ENCODE data around the gene CLDN14.
"Not testable (repeated sequence)": the region's sequence is repeated elsewhere in the genome, so short reads cannot be mapped to it uniquely, and the experiment has no call there.

Gene CLDN14

DNA sequence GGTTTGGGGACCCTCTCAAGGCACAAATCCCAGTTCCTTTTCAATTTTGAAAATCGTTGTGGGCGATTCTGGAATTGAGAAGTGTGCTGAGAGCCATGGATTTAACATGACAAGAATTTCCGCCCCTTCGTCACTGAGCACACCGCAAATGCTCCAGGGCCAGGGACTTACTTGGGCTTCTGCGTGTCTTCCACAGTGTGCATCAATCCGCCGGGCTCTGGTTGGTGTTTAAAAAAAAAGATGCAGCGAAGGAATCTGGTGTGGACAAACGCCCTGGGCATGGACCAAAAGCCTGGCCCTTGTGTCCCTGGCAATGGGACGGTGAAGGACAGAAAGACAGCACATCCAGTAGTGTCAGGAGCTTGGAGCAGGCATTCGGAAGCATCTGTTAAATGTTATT lies 696 bp upstream of the CLDN14 start:
- H3K4me1 ChIP-seq (ENCODE audit: control insufficient read depth, insufficient read depth, low read length): peaks cover 23% of the 10 kb centered on the region
- H3K9ac ChIP-seq (ENCODE audit: low read depth, low read length): no peak overlapping the region
- no peak overlapping the region for H3K4me2 ChIP-seq (ENCODE audit: low read length)
- H3K9me3 ChIP-seq (replicated peaks; ENCODE audit: low read length): no peaks in the 10 kb centered on the region
- no peaks in the 10 kb centered on the region for H3K36me3 ChIP-seq (ENCODE audit: insufficient read depth, low read length)
- H3K4me3 ChIP-seq (ENCODE audit: low read length): no peak overlapping the region
- H3K27me3 ChIP-seq (ENCODE audit: control insufficient read depth, insufficient read depth, low read length): no peaks in the 10 kb centered on the region

DNA sequence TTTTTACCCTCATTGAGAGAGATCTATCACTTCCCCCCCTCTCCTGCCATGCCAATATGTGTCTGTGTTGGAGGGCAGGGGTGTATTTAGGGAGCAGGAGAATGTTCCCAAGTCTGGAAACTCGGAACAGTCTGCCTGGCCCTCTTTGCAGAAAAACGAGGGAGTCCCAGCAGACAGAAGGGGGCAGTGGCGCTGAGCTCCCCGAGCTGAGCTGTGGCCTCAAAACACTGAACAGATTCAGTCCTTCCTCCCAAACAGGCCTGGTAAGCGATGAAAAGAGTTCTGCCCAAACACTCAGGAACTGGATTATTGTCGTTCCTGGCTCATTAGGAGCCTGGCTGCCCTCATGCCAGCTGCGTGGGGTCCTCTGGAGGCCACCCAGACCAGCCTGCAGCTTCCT lies 981 bp downstream of the CLDN14 start:
- H3K4me2 ChIP-seq (ENCODE audit: low read length): peak overlapping the region; percentile 74
- H3K4me3 ChIP-seq (ENCODE audit: low read length): peak overlapping the region; percentile 10
- H3K27me3 ChIP-seq (ENCODE audit: control insufficient read depth, insufficient read depth, low read length): no peaks in the 10 kb centered on the region
- H3K36me3 ChIP-seq (ENCODE audit: insufficient read depth, low read length): no peaks in the 10 kb centered on the region
- H3K9ac ChIP-seq (ENCODE audit: low read depth, low read length): peak overlapping the region; percentile 53
- peaks cover 23% of the 10 kb centered on the region for H3K4me1 ChIP-seq (ENCODE audit: control insufficient read depth, insufficient read depth, low read length)
- no peaks in the 10 kb centered on the region for H3K9me3 ChIP-seq (replicated peaks; ENCODE audit: low read length)

DNA sequence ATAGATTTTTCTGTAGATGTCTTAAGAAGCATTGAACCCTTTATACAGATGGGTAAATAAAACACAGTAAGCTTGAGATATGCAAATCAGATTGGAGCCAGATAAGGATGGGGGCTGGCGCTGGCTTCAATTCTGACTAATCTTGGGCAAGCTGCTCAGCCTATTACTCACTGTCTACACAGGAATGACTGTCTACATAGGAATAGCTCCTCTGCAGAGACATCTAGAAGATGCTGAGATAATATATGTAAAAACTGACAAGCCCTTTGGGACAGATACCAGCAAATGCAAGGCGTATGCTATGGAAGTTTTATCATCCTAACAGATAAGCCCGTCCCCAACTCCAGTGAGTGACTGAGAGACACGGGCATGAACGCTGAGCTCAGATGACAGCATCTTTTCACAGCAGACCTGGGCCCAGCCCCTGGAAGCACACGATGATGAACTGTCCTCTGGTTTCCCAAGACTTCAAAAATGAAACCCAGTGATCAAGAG lies 1.7 kb downstream of the CLDN14 start:
- Histone ChIP-seq H3K27me3 (ENCODE audit: control insufficient read depth, insufficient read depth, low read length) (no peaks in the 10 kb centered on the region), H3K9ac (ENCODE audit: low read depth, low read length) (peak overlapping the region; percentile 53), H3K4me1 (ENCODE audit: control insufficient read depth, insufficient read depth, low read length) (peaks cover 23% of the 10 kb centered on the region), H3K4me3 (ENCODE audit: low read length) (peak overlapping the region; percentile 10), H3K9me3 (replicated peaks; ENCODE audit: low read length) (no peaks in the 10 kb centered on the region), H3K4me2 (ENCODE audit: low read length) (peak overlapping the region; percentile 74), H3K36me3 (ENCODE audit: insufficient read depth, low read length) (no peaks in the 10 kb centered on the region)

DNA sequence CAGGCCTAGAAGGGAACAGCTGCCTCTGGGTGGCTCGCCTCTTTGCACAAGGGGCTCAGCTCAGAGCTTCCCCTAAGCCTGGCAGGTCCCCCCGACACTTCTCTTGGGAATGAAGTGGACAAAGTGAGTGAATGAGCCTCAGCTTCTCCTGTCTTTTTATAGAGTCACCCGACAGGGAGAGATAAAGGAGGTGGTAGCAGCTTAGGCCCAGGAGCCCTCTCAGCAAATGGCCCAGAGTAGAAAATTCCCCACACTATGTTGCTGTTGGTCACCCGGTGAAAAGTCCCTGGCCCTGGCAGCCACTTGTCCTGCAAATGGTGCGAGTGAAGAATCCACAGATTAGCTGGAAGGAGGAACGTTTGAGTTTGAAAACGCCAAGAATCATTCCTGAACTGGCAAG lies 2.4 kb downstream of the CLDN14 start:
- no peaks in the 10 kb centered on the region for H3K27me3 ChIP-seq (ENCODE audit: control insufficient read depth, insufficient read depth, low read length)
- H3K9ac ChIP-seq (ENCODE audit: low read depth, low read length): no peak overlapping the region
- no peak overlapping the region for H3K4me3 ChIP-seq (ENCODE audit: low read length)
- H3K4me2 ChIP-seq (ENCODE audit: low read length): no peak overlapping the region
- H3K9me3 ChIP-seq (replicated peaks; ENCODE audit: low read length): no peaks in the 10 kb centered on the region
- H3K4me1 ChIP-seq (ENCODE audit: control insufficient read depth, insufficient read depth, low read length): peaks cover 23% of the 10 kb centered on the region
- H3K36me3 ChIP-seq (ENCODE audit: insufficient read depth, low read length): no peaks in the 10 kb centered on the region

DNA sequence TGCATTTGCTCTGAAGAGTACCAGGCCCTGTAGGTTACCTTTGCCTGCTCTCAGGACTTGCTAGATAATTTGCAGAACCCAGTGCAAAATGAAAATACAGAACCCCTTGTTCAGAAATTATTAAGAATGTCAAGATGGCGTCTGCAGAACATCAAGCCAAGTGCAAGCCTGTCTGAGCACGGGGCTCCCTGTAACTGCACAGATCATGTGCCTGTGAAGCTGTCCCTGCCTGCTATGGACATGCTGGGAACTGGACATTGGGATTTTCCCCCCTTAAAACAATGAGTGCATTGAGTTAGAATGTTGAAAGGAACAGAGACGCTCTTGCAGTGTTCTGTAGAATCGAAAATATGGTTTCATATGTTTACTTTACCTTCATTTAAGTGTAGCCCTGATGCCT lies 2.9 kb downstream of the CLDN14 start:
- H3K4me3 ChIP-seq (ENCODE audit: low read length): no peak overlapping the region
- H3K9ac ChIP-seq (ENCODE audit: low read depth, low read length): no peak overlapping the region
- H3K4me1 ChIP-seq (ENCODE audit: control insufficient read depth, insufficient read depth, low read length): peaks cover 23% of the 10 kb centered on the region
- H3K36me3 ChIP-seq (ENCODE audit: insufficient read depth, low read length): no peaks in the 10 kb centered on the region
- H3K27me3 ChIP-seq (ENCODE audit: control insufficient read depth, insufficient read depth, low read length): no peaks in the 10 kb centered on the region
- H3K9me3 ChIP-seq (replicated peaks; ENCODE audit: low read length): no peaks in the 10 kb centered on the region
- no peak overlapping the region for H3K4me2 ChIP-seq (ENCODE audit: low read length)

DNA sequence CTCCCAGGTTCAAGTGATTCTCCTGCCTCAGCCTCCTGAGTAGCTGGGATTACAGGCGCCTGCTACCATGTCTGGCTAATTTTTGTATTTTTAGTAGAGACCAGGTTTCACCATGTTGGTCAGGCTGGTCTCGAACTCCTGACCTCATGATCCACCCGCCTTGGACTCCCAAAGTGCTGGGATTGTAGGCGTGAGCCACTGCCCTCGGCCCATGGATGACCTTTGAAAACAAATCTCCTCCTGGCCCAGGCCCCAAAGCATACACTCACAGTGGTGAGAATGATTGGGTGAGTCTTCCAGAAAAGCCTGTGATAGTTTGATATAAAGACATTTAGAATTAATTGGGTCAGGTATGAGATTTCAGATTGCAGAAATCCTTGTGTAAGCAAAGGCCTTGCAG lies 3.4 kb downstream of the CLDN14 start:
- not testable (repeated sequence) for H3K36me3 ChIP-seq (ENCODE audit: insufficient read depth, low read length); H3K4me3 ChIP-seq (ENCODE audit: low read length); H3K9ac ChIP-seq (ENCODE audit: low read depth, low read length); H3K9me3 ChIP-seq (replicated peaks; ENCODE audit: low read length); H3K27me3 ChIP-seq (ENCODE audit: control insufficient read depth, insufficient read depth, low read length); H3K4me2 ChIP-seq (ENCODE audit: low read length)
- peaks cover 26% of the 10 kb centered on the region for H3K4me1 ChIP-seq (ENCODE audit: control insufficient read depth, insufficient read depth, low read length)

DNA sequence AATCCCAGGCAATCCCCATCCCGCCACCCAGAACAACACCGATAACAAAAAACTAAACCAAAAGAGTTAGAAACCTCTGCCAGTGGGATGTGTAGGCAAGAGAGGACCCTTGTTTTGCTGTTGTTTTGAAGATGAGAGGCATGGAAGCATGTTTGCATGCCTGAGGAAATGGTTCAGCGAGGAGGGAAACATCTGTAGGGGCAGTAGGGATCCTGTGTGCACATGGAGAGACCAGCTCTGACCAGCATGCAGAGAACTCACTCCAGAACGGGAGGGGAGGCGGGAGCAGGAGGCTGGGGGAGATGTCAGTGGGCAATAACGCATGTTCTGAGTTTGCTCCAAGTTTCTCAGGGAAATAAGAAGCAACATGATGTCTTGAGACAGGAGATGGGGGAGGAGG lies 5.3 kb downstream of the CLDN14 start:
- Histone ChIP-seq H3K4me2 (ENCODE audit: low read length) (no peak overlapping the region), H3K27me3 (ENCODE audit: control insufficient read depth, insufficient read depth, low read length) (no peaks in the 10 kb centered on the region), H3K9me3 (replicated peaks; ENCODE audit: low read length) (no peaks in the 10 kb centered on the region), H3K4me3 (ENCODE audit: low read length) (no peak overlapping the region), H3K4me1 (ENCODE audit: control insufficient read depth, insufficient read depth, low read length) (peaks cover 22% of the 10 kb centered on the region), H3K36me3 (ENCODE audit: insufficient read depth, low read length) (no peaks in the 10 kb centered on the region), H3K9ac (ENCODE audit: low read depth, low read length) (no peak overlapping the region)

DNA sequence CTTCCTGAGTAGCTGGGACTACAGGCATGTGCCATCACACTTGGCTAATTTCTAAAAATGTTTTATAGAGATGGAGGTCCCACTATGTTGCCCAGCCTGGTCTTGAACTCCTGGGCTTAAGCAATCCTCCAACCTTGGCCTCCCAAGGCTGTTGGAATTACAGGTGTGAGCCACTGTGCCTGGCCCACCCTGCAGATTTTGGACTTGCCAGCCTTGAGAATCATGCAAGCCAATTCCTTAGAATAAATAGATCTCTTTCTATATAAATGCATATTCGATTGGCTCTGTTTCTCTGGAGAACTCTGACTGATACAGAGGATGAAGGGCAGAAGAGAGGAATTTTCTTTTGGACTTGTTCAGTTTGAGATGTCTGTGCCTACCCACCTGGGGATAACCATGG lies 6.7 kb downstream of the CLDN14 start:
- Histone ChIP-seq H3K9me3 (replicated peaks; ENCODE audit: low read length) (no peaks in the 10 kb centered on the region), H3K27me3 (ENCODE audit: control insufficient read depth, insufficient read depth, low read length) (no peaks in the 10 kb centered on the region), H3K4me3 (ENCODE audit: low read length) (no peak overlapping the region), H3K36me3 (ENCODE audit: insufficient read depth, low read length) (no peaks in the 10 kb centered on the region), H3K9ac (ENCODE audit: low read depth, low read length) (no peak overlapping the region), H3K4me2 (ENCODE audit: low read length) (no peak overlapping the region), H3K4me1 (ENCODE audit: control insufficient read depth, insufficient read depth, low read length) (peaks cover 8% of the 10 kb centered on the region)

DNA sequence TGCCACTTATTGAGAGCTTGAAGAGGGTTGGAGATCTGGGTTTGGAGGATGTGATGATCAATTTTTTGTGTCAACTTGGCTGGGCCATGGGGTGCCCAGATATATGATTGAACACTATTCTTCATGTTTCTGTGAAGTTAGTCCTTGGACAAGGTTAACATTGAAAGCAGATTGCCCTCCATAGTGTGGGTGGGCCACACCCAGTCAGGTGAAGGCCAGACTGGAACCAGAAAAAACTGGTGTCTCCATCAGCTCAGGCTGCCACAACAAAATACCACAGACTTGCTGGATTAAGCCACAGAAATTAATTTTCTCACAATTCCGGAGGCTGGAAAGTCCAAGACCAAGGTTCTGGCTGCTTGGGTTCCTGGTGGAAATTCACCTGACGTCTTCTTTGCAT lies 7.5 kb downstream of the CLDN14 start:
- Histone ChIP-seq H3K4me3 (ENCODE audit: low read length) (no peak overlapping the region), H3K4me1 (ENCODE audit: control insufficient read depth, insufficient read depth, low read length) (peaks cover 8% of the 10 kb centered on the region), H3K9ac (ENCODE audit: low read depth, low read length) (no peak overlapping the region), H3K36me3 (ENCODE audit: insufficient read depth, low read length) (no peaks in the 10 kb centered on the region), H3K27me3 (ENCODE audit: control insufficient read depth, insufficient read depth, low read length) (no peaks in the 10 kb centered on the region), H3K4me2 (ENCODE audit: low read length) (no peak overlapping the region), H3K9me3 (replicated peaks; ENCODE audit: low read length) (no peaks in the 10 kb centered on the region)

DNA sequence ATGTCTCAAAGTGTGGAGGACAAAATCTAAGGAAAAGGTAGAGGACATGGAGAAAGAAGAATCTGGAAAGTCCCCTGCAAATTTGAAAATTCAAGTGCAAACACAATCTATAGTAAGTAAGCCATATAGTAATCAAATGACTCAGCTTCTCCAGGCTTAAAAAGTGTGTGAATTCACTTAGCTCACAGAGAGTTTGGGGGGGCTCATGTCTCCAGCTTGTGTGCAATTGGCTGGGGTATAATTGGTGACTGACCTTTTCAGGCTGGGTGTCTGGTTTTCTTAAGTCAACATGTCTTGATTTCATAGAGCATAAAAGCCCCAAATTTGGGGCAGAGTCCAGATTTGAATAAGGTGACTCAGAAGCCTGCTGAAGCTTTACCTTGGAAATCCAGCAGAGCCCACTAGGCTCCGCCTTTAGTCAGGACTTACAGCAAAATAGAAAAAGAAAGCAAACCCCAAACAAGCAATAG lies 8.6 kb downstream of the CLDN14 start:
- no peak overlapping the region for H3K4me2 ChIP-seq (ENCODE audit: low read length)
- H3K9me3 ChIP-seq (replicated peaks; ENCODE audit: low read length): no peaks in the 10 kb centered on the region
- no peaks in the 10 kb centered on the region for H3K27me3 ChIP-seq (ENCODE audit: control insufficient read depth, insufficient read depth, low read length)
- H3K4me1 ChIP-seq (ENCODE audit: control insufficient read depth, insufficient read depth, low read length): peaks cover 8% of the 10 kb centered on the region
- no peak overlapping the region for H3K9ac ChIP-seq (ENCODE audit: low read depth, low read length)
- no peak overlapping the region for H3K4me3 ChIP-seq (ENCODE audit: low read length)
- H3K36me3 ChIP-seq (ENCODE audit: insufficient read depth, low read length): no peaks in the 10 kb centered on the region

DNA sequence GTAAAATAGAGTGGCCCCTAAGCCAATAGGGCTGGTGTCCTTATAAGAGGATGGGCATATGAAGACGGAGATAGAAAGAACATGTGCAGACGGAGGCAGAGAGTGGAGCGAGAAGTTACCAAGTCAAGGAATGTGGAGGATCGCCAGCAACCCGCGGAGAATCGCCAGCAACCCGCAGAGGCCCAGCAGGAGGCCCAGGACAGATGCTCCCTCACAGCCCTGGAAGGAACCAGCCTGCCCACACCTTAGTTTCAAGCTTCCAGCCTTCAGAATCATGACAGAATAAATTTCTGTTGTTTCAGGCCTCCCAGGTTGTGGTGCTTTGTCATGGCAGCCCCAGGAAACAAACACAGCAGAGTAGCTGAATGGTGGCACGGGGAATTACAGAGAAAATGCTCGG lies 9.6 kb downstream of the CLDN14 start:
- Histone ChIP-seq H3K4me1 (ENCODE audit: control insufficient read depth, insufficient read depth, low read length) (peaks cover 8% of the 10 kb centered on the region), H3K4me3 (ENCODE audit: low read length) (no peak overlapping the region), H3K4me2 (ENCODE audit: low read length) (no peak overlapping the region), H3K36me3 (ENCODE audit: insufficient read depth, low read length) (no peaks in the 10 kb centered on the region), H3K9me3 (replicated peaks; ENCODE audit: low read length) (no peaks in the 10 kb centered on the region), H3K9ac (ENCODE audit: low read depth, low read length) (no peak overlapping the region), H3K27me3 (ENCODE audit: control insufficient read depth, insufficient read depth, low read length) (no peaks in the 10 kb centered on the region)

DNA sequence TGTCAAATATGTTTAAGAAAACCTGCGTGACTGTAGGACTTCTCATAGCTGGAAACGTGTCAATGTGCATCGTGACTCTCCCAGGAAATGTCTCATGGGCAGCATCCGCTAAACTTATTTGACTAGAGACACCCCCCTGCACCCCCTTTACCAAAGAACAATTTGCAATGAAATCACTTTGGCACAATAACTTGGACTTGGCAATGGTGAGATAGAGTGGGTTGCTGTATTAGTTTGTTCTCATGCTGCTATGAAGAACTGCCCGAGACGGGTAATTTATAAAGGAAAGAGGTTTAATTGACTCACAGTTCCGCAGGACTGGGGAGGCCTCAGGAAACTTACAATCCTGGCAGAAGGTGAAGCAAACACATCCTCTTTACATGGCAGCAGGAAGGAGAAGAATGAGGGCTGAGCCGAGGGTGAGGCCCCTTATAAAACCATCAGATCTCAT lies 13.8 kb downstream of the CLDN14 start:
- Histone ChIP-seq H3K9me3 (replicated peaks; ENCODE audit: low read length) (no peaks in the 10 kb centered on the region), H3K36me3 (ENCODE audit: insufficient read depth, low read length) (no peaks in the 10 kb centered on the region), H3K27me3 (ENCODE audit: control insufficient read depth, insufficient read depth, low read length) (no peaks in the 10 kb centered on the region), H3K4me1 (ENCODE audit: control insufficient read depth, insufficient read depth, low read length) (peaks cover 1% of the 10 kb centered on the region), H3K9ac (ENCODE audit: low read depth, low read length) (no peak overlapping the region), H3K4me2 (ENCODE audit: low read length) (no peak overlapping the region), H3K4me3 (ENCODE audit: low read length) (no peak overlapping the region)
